BJ (cell line): ENCODE measurements around the gene ATP8B4. TPM values are rescaled to one million over a fixed set of nuclear protein-coding genes. Genes with fewer than 3 reads are reported as not detected.
A peak's percentile ranks its signal among the peaks of the same experiment; 100 is the strongest.

Experiments used
- CTCF ChIA-PET: fragments of 350-600 bp; formaldehyde crosslinking; extraction: SDS; loops from one replicate; lab custom pipeline; 2021; ENCODE audit warnings: antibody characterized with exemption, inconsistent platforms; lab: Yijun Ruan, JAX
- POLR2A ChIA-PET: fragments of 300-600 bp; sonication (Branson Sonifier 250); formaldehyde crosslinking; extraction: SDS; loops from one replicate; lab custom pipeline; 2021; ENCODE audit warnings: antibody characterized with exemption; lab: Charles Lee
- DNase-seq: peaks from one replicate; pipeline ENCODE4 v3.0.0-alpha.2; 2011; ENCODE audit warnings: low read depth
- H3K27me3 ChIP-seq: 2 replicates; pipeline ENCODE4 v1.6.0; 2011; ENCODE audit warnings: low read length; ENCODE audit not compliant: control insufficient read depth, insufficient read depth
- H3K36me3 ChIP-seq: 2 replicates; pipeline ENCODE4 v1.5.1; 2011; ENCODE audit warnings: low read length; ENCODE audit not compliant: control insufficient read depth, insufficient read depth
- H3K4me3 ChIP-seq: 2 replicates; pipeline ENCODE4 v1.5.1; 2011; ENCODE audit warnings: low read depth, mild to moderate bottlenecking, control low read depth, low read length
- polyA plus RNA-seq: library from polyadenylated mRNA; depleted of rRNA; stranded (reverse); fragments of >200 nt; gene quantifications from 2 replicates; pipeline ENCODE4 v1.2.3, GENCODE V29; 2011
- TF ChIP-seq, protein P1 (sequence below): IDR thresholded peaks from 2 replicates; pipeline ENCODE4 v1.5.1; 2011; ENCODE audit warnings: low read depth, mild to moderate bottlenecking, control low read depth, inconsistent platforms, low read length, moderate library complexity; ENCODE audit not compliant: insufficient read depth

The ATP8B4 gene
- polyA plus RNA-seq, 1 experiment, result 0.23 TPM

DNA sequence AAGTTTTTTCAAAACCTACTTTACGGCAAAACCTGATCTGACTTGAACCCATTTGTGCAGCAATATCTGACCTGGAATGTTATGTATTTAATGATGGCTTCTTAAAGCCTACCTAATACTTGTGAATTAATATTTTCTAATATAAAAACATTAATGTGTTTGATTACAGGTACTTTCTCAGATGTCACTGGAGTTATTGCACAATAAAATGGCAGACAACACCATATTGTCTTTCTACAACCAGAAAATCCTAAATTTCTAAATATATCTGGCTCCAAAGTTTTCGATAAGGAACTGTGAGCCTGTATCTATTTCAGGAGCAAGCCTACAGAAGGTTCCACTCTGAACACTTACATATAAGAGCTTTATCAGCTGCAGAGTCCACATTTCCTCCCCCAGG lies 184.5 kb downstream of the ATP8B4 start:
- TF ChIP-seq, protein P1, sequence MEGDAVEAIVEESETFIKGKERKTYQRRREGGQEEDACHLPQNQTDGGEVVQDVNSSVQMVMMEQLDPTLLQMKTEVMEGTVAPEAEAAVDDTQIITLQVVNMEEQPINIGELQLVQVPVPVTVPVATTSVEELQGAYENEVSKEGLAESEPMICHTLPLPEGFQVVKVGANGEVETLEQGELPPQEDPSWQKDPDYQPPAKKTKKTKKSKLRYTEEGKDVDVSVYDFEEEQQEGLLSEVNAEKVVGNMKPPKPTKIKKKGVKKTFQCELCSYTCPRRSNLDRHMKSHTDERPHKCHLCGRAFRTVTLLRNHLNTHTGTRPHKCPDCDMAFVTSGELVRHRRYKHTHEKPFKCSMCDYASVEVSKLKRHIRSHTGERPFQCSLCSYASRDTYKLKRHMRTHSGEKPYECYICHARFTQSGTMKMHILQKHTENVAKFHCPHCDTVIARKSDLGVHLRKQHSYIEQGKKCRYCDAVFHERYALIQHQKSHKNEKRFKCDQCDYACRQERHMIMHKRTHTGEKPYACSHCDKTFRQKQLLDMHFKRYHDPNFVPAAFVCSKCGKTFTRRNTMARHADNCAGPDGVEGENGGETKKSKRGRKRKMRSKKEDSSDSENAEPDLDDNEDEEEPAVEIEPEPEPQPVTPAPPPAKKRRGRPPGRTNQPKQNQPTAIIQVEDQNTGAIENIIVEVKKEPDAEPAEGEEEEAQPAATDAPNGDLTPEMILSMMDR, result no peak
- DNase-seq, result no peak
- Histone ChIP-seq H3K27me3 (no peaks in the 10 kb centered on the region), H3K4me3 (no peak overlapping the region), H3K36me3 (no peaks in the 10 kb centered on the region)
- POLR2A ChIA-PET, result no interaction called here
- CTCF ChIA-PET, result no interaction called here

DNA sequence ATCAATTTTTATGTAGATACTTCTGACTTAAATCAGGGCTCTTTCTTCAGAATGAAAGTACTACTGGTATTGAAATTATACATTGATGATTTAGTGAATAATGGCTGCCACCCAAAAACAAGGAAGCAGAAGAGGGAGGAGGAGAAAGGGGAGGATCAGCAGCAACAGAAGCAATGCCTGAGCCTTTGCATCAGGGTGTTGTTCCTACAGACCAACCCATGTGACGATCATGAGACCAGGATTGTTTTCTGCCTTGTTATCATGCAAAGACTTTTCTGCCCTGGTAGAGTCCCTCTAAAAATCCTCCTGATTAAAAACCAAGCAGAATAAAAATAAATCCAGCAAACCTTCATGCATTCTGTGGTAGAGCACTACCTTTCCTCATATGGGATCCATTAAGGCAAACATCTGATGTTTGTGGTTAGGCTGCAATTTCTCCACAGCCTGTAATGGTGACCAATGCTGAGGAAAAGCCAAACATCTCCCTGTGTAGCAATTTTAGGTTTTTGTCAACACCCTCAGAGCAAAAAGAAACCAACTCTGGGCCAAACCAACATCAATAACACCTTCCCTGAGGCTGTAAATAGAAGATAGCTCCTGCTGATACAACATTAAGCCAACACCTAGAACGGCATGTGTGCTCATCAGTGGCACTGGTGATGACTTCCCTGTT lies 191.7 kb downstream of the ATP8B4 start:
- ChIA-PET POLR2A (no interaction called here), CTCF (interaction anchor here (1.2 kb wide), 1 partner anchor 95 kb away, joined by 3 read pairs; no protein-coding TSS in a partner anchor)
- H3K4me3 ChIP-seq, result no peak overlapping the region

DNA sequence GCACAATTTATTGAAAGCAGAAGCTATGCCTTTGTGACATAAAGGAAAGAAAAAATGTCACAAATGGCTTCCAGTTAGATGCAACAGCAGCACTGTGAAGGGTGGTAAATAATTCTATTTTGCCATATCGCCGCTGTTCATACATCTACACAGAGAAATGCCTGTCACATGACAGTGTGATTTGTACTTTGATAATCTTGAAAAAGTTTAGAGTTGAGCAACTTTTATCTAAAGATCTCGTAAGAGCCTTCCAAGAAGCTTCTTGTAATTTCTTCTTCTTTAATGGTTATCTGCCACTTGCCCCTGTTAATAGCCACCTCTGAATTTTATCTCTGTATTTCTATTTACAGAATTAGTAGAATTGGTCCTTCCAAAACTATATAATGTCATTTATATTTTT lies 192.3 kb downstream of the ATP8B4 start:
- Histone ChIP-seq H3K27me3 (no peaks in the 10 kb centered on the region), H3K4me3 (no peak overlapping the region), H3K36me3 (no peaks in the 10 kb centered on the region)
- CTCF ChIA-PET, result interaction anchor here (0.8 to 1.2 kb wide), 2 partner anchors 19 to 94 kb away, joined by 3 to 4 read pairs; no protein-coding TSS in a partner anchor
- TF ChIP-seq, protein P1, result no peak
- POLR2A ChIA-PET, result interaction anchor here (0.6 kb wide), 1 partner anchor 49 kb away, joined by 3 read pairs; no protein-coding TSS in a partner anchor
- no peak for DNase-seq

More for the DNA sequence above, 191.7 kb downstream of the ATP8B4 start:
- Histone ChIP-seq H3K27me3 (no peaks in the 10 kb centered on the region), H3K36me3 (no peaks in the 10 kb centered on the region)
- TF ChIP-seq, protein P1, result no peak
- DNase-seq, result peak; percentile 73

DNA sequence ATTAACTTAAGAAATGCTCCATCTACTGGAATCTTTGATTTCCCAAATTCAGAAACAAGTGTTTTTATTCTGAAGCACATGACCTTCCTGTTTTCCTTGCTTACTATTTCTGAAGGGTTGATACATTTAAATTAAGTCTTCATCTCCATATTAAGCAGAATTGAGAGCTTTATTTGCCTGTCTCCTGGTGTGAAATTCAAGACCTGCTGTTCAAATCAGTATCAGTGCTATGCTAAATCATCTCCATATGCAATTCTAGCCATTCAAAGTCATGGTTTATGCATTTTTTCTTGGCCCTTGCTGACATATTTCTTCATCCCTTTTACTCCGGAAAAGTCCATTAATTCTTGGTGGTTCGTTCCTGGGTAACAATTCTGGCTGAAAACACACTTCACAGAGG lies 195.4 kb downstream of the ATP8B4 start:
- Histone ChIP-seq H3K4me3 (no peak overlapping the region), H3K27me3 (no peaks in the 10 kb centered on the region), H3K36me3 (no peaks in the 10 kb centered on the region)
- TF ChIP-seq, protein P1, result no peak
- POLR2A ChIA-PET, result no interaction called here
- CTCF ChIA-PET, result interaction anchor here (0.7 kb wide), 1 partner anchor 92 kb away, joined by 3 read pairs; no protein-coding TSS in a partner anchor
- DNase-seq, result no peak

DNA sequence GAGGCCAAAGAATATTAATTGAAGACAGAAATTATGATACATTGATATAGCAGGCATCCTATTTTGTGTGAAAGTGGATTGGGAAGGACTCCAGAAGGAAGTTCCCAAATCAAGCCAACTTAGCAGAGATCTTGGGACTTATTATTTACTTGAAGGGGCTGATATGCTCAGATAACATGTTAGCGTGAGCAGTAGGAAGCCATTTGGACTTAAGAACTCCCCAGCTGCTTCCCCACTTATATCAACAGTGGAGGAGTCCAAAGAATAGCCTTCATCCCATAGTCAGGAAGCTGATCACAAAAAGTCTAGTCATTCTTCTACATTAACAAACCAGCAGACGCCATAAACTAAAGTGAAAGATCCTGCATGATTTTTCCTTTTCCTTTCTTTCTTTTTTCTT lies 200.0 kb downstream of the ATP8B4 start:
- no peaks in the 10 kb centered on the region for H3K27me3 ChIP-seq
- ChIA-PET CTCF (no interaction called here), POLR2A (no interaction called here)
- TF ChIP-seq, protein P1, result no peak
- H3K36me3 ChIP-seq, result no peaks in the 10 kb centered on the region
- no peak for DNase-seq
- H3K4me3 ChIP-seq, result no peak overlapping the region
